Panc1 (cell line): ENCODE measurements around the gene EP400. TPM values are rescaled to one million over a fixed set of nuclear protein-coding genes. Genes with fewer than 3 reads are reported as not detected.

Source experiments
- ATAC-seq: fragments of 200-7000 bp; cut with Tn5 transposase; 2 replicates; pipeline ENCODE4 v1.9.1; 2020; ENCODE audit warnings: mild to moderate bottlenecking, moderate library complexity
- BruUV-seq: library from RNA; stranded (reverse); fragments of 400-500 nt; replicated peaks from 2 replicates; lab custom pipeline; 2021; lab: Mats Ljungman, UMichigan
- CTCF ChIA-PET: fragments of 300-600 bp; sonication (Branson Sonifier 250); formaldehyde crosslinking; loops from one replicate; lab custom pipeline; 2022; ENCODE audit warnings: antibody characterized with exemption; lab: Charles Lee
- POLR2A ChIA-PET: fragments of 300-600 bp; sonication (Branson Sonifier 250); formaldehyde crosslinking; loops from one replicate; lab custom pipeline; 2022; ENCODE audit warnings: antibody characterized with exemption; lab: Charles Lee
- DNase-seq: peaks from one replicate; pipeline ENCODE4 v3.0.0-alpha.2; 2010; ENCODE audit warnings: low read depth, low spot score
- H3K27ac ChIP-seq: 2 replicates; pipeline ENCODE4 v1.5.1; 2011; ENCODE audit warnings: mild to moderate bottlenecking, low read length, inconsistent platforms
- H3K27me3 ChIP-seq: fragments of 200-500 bp; sonication (Bioruptor generic); 2 replicates; pipeline ENCODE4 v1.6.0; 2014; ENCODE audit warnings: low read length, inconsistent platforms; ENCODE audit not compliant: control insufficient read depth, insufficient read depth
- H3K36me3 ChIP-seq: fragments of 200-500 bp; sonication (Bioruptor generic); 2 replicates; pipeline ENCODE4 v1.5.1; 2014; ENCODE audit warnings: inconsistent platforms, mild to moderate bottlenecking, low read length, moderate library complexity; ENCODE audit not compliant: control insufficient read depth, insufficient read depth
- H3K4me1 ChIP-seq: 2 replicates; pipeline ENCODE4 v1.5.1; 2011; ENCODE audit warnings: inconsistent platforms, mild to moderate bottlenecking, low read length, moderate library complexity; ENCODE audit not compliant: control insufficient read depth, insufficient read depth
- H3K4me3 ChIP-seq, 2 experiments: 2 replicates each; pipeline ENCODE4 v1.5.1; 2011 to 2012; ENCODE audit warnings: low read depth in 2 of 2, low read length in 2 of 2, mild to moderate bottlenecking in 2 of 2, inconsistent platforms in 1 of 2, moderate library complexity in 1 of 2
- H3K9me3 ChIP-seq: fragments of 200-500 bp; sonication (Bioruptor generic); 2 replicates; pipeline ENCODE4 v1.5.1; 2014; ENCODE audit warnings: low read depth, mild to moderate bottlenecking, inconsistent platforms, low read length, moderate library complexity; ENCODE audit not compliant: control insufficient read depth, insufficient read depth
- CTCF ChIP-seq: fragments of 450-650 bp; IDR thresholded peaks from 2 replicates; pipeline ENCODE4 v1.5.1; 2017; ENCODE audit warnings: mild to moderate bottlenecking
- POLR2AphosphoS5 ChIP-seq: IDR thresholded peaks from 2 replicates; pipeline ENCODE4 v1.6.1; 2012; ENCODE audit warnings: mild to moderate bottlenecking, low read depth, low read length, moderate library complexity
- SIN3A ChIP-seq: IDR thresholded peaks from 2 replicates; pipeline ENCODE4 v1.6.1; 2012; ENCODE audit warnings: low read depth, mild to moderate bottlenecking, low read length, moderate library complexity, borderline replicate concordance; ENCODE audit not compliant: insufficient read depth
- TCF7L2 ChIP-seq: IDR thresholded peaks from 2 replicates; pipeline ENCODE4 v1.6.1; 2011; ENCODE audit warnings: mild to moderate bottlenecking, low read depth, low read length, inconsistent platforms
- in situ Hi-C: cut with HindIII; loops from 2 replicates; pipeline ENCODE4 v1.10.0; 2016; ENCODE audit warnings: low sequenced_read_pairs, low pct_unique_long_range_greater_than_20kb
- intact Hi-C: fragments of 100-400 bp; cut with micrococcal nuclease; formaldehyde crosslinking; loops from one replicate; pipeline ENCODE4 v1.10.0; 2022; ENCODE audit not compliant: unreplicated experiment
- total RNA-seq: library from RNA; stranded (reverse); gene quantifications from one replicate; pipeline ENCODE4 v1.2.1, GENCODE V29; 2021; ENCODE audit not compliant: unreplicated experiment
- TF ChIP-seq, protein P1 (sequence below), 2 experiments: IDR thresholded peaks; 2 replicates each; pipeline ENCODE4 v1.6.1; 2011 to 2012; ENCODE audit warnings: low read depth in 2 of 2, control low read depth in 1 of 2, low read length in 1 of 2, mild to moderate bottlenecking in 1 of 2, moderate library complexity in 1 of 2; ENCODE audit not compliant: insufficient read depth in 1 of 2

The EP400 gene
- total RNA-seq, 1 experiment from 2014 or later, result 59.4 TPM

GRCh38 chr12:132123970-132124765 is 174.4 kb downstream of the EP400 start:
- H3K9me3 ChIP-seq, result no peaks in the 10 kb centered on the region
- ChIA-PET POLR2A (no interaction called here), CTCF (interaction anchor here (0.6 kb wide), 1 partner anchor 93 kb away, joined by 3 read pairs; no protein-coding TSS in a partner anchor)
- BruUV-seq, result no TSS peak
- no peak for DNase-seq
- no peak overlapping the region for H3K27ac ChIP-seq
- no peak for ATAC-seq
- H3K36me3 ChIP-seq, result peaks cover 24% of the 10 kb centered on the region
- no peak overlapping the region for H3K4me3 ChIP-seq
- in situ Hi-C loops (no loop called here), intact Hi-C loops (no loop called here)
- TF ChIP-seq TCF7L2 (no peak), SIN3A (no peak), CTCF (no peak)
- no peaks in the 10 kb centered on the region for H3K27me3 ChIP-seq
- no peaks in the 10 kb centered on the region for H3K4me1 ChIP-seq

DNA sequence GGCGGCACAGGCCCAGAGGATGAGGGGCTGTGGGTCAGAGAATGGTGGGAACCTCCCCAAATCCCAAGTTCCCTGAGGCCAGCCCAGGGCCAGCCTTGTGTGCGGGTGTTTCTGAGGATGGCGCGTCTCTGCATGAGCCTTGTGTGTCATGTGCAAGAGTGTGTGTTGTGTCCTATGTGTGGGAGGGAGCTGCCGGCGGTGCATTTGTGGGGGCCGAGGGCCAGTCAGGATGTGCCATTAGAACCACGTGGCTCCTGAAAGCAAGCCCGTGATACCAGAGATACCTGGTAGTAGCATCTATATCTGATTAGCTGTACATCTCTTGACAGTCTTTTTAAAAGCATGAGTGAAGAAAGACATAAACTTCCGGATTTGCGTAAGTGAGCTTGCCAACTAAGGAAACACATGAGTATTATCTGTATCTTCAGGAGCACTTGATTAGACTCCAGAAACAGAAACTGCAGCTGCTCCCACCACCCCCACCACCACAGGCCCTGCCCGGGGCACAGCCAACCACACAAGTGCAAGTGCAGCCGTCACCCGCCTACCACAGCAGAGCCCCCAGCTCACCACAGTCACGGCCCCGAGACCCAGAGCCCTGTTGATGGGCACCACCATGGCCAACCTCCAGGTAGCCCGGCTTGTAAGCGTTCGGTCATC is 175.2 kb downstream of the EP400 start:
- DNase-seq, result no peak
- BruUV-seq, result no TSS peak
- ChIA-PET POLR2A (no interaction called here), CTCF (no interaction called here)
- no peaks in the 10 kb centered on the region for H3K9me3 ChIP-seq
- intact Hi-C loops, result no loop called here
- peaks cover 24% of the 10 kb centered on the region for H3K36me3 ChIP-seq
- in situ Hi-C loops, result no loop called here
- TF ChIP-seq SIN3A (no peak), POLR2AphosphoS5 (no peak), TCF7L2 (no peak), CTCF (no peak)
- TF ChIP-seq, protein P1, sequence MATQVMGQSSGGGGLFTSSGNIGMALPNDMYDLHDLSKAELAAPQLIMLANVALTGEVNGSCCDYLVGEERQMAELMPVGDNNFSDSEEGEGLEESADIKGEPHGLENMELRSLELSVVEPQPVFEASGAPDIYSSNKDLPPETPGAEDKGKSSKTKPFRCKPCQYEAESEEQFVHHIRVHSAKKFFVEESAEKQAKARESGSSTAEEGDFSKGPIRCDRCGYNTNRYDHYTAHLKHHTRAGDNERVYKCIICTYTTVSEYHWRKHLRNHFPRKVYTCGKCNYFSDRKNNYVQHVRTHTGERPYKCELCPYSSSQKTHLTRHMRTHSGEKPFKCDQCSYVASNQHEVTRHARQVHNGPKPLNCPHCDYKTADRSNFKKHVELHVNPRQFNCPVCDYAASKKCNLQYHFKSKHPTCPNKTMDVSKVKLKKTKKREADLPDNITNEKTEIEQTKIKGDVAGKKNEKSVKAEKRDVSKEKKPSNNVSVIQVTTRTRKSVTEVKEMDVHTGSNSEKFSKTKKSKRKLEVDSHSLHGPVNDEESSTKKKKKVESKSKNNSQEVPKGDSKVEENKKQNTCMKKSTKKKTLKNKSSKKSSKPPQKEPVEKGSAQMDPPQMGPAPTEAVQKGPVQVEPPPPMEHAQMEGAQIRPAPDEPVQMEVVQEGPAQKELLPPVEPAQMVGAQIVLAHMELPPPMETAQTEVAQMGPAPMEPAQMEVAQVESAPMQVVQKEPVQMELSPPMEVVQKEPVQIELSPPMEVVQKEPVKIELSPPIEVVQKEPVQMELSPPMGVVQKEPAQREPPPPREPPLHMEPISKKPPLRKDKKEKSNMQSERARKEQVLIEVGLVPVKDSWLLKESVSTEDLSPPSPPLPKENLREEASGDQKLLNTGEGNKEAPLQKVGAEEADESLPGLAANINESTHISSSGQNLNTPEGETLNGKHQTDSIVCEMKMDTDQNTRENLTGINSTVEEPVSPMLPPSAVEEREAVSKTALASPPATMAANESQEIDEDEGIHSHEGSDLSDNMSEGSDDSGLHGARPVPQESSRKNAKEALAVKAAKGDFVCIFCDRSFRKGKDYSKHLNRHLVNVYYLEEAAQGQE (IDR thresholded peaks at IDR 0.05; ENCODE audit: insufficient read depth in 1 of 2, low read depth in 2 of 2, low read length in 1 of 2), result no peak
- H3K27ac ChIP-seq, result no peak overlapping the region
- ATAC-seq, result no peak
- H3K27me3 ChIP-seq, result no peaks in the 10 kb centered on the region
- no peak overlapping the region for H3K4me3 ChIP-seq
- H3K4me1 ChIP-seq, result no peaks in the 10 kb centered on the region
